ENCODE data around the gene CMSS1. TPM values are rescaled to one million over a fixed set of nuclear protein-coding genes. Genes with fewer than 3 reads are reported as not detected.

The CMSS1 gene
- polyA plus RNA-seq, 1 donor from 2014 or later = 31.8 TPM

DNA sequence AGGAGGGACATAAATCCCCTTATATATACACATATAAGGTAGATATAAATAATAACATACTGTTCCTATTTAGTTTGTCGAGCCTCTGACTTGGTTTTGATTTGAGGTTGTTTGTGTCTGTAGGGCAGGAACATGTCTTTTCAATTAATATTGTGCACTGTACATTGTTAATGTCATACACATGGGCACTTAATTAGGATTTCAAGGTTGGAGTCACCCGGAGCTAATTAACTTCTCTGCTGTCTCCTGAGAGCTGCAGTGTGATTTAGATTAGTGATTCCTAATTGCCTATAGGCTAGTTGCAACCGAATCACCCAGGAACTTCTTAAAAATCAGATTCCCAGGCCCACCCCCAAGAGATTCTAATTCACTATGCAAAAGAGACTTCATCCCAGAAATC is 347.1 kb downstream of the CMSS1 start:
- Histone ChIP-seq H3K36me3 (ENCODE audit: insufficient read depth, low read length) (no peaks in the 10 kb centered on the region), H2AFZ (ENCODE audit: low read depth, low read length) (no peak overlapping the region), H3K27me3 (ENCODE audit: insufficient read depth, low read depth, low read length) (no peaks in the 10 kb centered on the region)

DNA sequence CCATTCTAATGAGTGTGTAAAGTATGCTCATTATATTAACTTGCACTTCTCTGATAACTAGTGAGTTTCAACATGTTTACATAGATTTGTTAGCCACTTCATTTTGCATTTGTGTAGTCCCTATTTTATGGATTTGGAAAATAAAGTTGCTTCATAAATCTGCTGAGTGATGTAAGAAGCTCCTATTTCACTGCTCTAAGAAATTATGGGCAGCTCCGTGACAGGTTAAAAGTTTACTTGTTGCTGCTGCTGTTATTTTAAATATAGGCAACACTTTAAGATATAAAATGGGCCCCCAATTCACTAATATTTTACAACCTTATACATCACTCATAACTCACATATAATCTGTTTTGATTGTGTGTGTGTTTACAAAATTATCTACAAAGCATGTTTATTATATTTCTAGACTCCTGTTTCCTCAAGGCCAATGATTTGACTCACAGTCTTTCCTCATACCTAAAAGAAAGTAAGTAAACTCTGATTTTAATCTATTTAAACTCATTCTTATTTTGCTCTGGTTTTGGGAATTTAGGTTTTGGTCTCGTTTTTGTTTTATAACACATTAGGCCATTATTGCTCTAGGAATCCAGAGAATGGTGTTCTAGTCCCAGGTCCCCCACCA is 348.4 kb downstream of the CMSS1 start:
- Histone ChIP-seq H3K9me3 (ENCODE audit: low read length) (no peaks in the 10 kb centered on the region), H3K27me3 (ENCODE audit: insufficient read depth, low read depth, low read length) (no peaks in the 10 kb centered on the region), H2AFZ (ENCODE audit: low read depth, low read length) (no peak overlapping the region), H4K20me1 (ENCODE audit: insufficient read depth) (no peaks in the 10 kb centered on the region), H3F3A (ENCODE audit: insufficient read depth, low read length, poor library complexity, severe bottlenecking) (no peaks in the 10 kb centered on the region), H3K36me3 (ENCODE audit: insufficient read depth, low read length) (no peaks in the 10 kb centered on the region), H3K4me2 (ENCODE audit: low read length) (no peak overlapping the region), H3K79me2 (replicated peaks; ENCODE audit: insufficient read depth, low read length) (no peaks in the 10 kb centered on the region), H3K27ac (ENCODE audit: low read length) (no peak overlapping the region), H3K9me2 (ENCODE audit: insufficient read depth, low read length) (no peaks in the 10 kb centered on the region), H3K4me3 (ENCODE audit: low read length) (no peak overlapping the region), H3K9ac (ENCODE audit: low read length) (no peak overlapping the region)
- TF ChIP-seq POLR2AphosphoS5 (IDR thresholded peaks at IDR 0.05) = no peak
- TF ChIP-seq, protein P1, sequence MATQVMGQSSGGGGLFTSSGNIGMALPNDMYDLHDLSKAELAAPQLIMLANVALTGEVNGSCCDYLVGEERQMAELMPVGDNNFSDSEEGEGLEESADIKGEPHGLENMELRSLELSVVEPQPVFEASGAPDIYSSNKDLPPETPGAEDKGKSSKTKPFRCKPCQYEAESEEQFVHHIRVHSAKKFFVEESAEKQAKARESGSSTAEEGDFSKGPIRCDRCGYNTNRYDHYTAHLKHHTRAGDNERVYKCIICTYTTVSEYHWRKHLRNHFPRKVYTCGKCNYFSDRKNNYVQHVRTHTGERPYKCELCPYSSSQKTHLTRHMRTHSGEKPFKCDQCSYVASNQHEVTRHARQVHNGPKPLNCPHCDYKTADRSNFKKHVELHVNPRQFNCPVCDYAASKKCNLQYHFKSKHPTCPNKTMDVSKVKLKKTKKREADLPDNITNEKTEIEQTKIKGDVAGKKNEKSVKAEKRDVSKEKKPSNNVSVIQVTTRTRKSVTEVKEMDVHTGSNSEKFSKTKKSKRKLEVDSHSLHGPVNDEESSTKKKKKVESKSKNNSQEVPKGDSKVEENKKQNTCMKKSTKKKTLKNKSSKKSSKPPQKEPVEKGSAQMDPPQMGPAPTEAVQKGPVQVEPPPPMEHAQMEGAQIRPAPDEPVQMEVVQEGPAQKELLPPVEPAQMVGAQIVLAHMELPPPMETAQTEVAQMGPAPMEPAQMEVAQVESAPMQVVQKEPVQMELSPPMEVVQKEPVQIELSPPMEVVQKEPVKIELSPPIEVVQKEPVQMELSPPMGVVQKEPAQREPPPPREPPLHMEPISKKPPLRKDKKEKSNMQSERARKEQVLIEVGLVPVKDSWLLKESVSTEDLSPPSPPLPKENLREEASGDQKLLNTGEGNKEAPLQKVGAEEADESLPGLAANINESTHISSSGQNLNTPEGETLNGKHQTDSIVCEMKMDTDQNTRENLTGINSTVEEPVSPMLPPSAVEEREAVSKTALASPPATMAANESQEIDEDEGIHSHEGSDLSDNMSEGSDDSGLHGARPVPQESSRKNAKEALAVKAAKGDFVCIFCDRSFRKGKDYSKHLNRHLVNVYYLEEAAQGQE (IDR thresholded peaks at IDR 0.05; ENCODE audit: borderline replicate concordance) = no peak
- no peak for TF ChIP-seq TAF1 (IDR thresholded peaks at IDR 0.05; ENCODE audit: low read depth)
- TF ChIP-seq, protein P2, sequence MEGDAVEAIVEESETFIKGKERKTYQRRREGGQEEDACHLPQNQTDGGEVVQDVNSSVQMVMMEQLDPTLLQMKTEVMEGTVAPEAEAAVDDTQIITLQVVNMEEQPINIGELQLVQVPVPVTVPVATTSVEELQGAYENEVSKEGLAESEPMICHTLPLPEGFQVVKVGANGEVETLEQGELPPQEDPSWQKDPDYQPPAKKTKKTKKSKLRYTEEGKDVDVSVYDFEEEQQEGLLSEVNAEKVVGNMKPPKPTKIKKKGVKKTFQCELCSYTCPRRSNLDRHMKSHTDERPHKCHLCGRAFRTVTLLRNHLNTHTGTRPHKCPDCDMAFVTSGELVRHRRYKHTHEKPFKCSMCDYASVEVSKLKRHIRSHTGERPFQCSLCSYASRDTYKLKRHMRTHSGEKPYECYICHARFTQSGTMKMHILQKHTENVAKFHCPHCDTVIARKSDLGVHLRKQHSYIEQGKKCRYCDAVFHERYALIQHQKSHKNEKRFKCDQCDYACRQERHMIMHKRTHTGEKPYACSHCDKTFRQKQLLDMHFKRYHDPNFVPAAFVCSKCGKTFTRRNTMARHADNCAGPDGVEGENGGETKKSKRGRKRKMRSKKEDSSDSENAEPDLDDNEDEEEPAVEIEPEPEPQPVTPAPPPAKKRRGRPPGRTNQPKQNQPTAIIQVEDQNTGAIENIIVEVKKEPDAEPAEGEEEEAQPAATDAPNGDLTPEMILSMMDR (IDR thresholded peaks at IDR 0.05; ENCODE audit: poor library complexity, severe bottlenecking) = no peak
- no peak for TF ChIP-seq SMC3 (conservative IDR thresholded peaks at IDR 0.05; ENCODE audit: poor library complexity)
- TF ChIP-seq EZH2 (IDR thresholded peaks at IDR 0.05; ENCODE audit: borderline replicate concordance, insufficient read depth, low read length, poor library complexity, severe bottlenecking) = no peak

More for the DNA sequence above, 347.1 kb downstream of the CMSS1 start:
- Histone ChIP-seq H3K9me2 (ENCODE audit: insufficient read depth, low read length) (no peaks in the 10 kb centered on the region), H3K79me2 (replicated peaks; ENCODE audit: insufficient read depth, low read length) (no peaks in the 10 kb centered on the region), H3K27ac (ENCODE audit: low read length) (no peak overlapping the region), H3K4me2 (ENCODE audit: low read length) (no peak overlapping the region), H3F3A (ENCODE audit: insufficient read depth, low read length, poor library complexity, severe bottlenecking) (no peaks in the 10 kb centered on the region), H3K4me3 (ENCODE audit: low read length) (no peak overlapping the region), H4K20me1 (ENCODE audit: insufficient read depth) (no peaks in the 10 kb centered on the region), H3K9ac (ENCODE audit: low read length) (no peak overlapping the region), H3K9me3 (ENCODE audit: low read length) (no peaks in the 10 kb centered on the region)
- TF ChIP-seq RAD21 (conservative IDR thresholded peaks at IDR 0.05) (no peak), EZH2 (IDR thresholded peaks at IDR 0.05; ENCODE audit: borderline replicate concordance, insufficient read depth, low read length, poor library complexity, severe bottlenecking) (no peak), SMC3 (conservative IDR thresholded peaks at IDR 0.05; ENCODE audit: poor library complexity) (no peak), TAF1 (IDR thresholded peaks at IDR 0.05; ENCODE audit: low read depth) (no peak), EP300 (conservative IDR thresholded peaks at IDR 0.05; ENCODE audit: poor library complexity, severe bottlenecking) (no peak), POLR2AphosphoS5 (IDR thresholded peaks at IDR 0.05) (no peak)
